K562 (cell line): ENCODE results near the gene SND1. TPM values are rescaled to one million over a fixed set of nuclear protein-coding genes. Genes with fewer than 3 reads are reported as not detected.

Experiments used
- C11orf30 ChIP-seq: fragments of 450-650 bp; IDR thresholded peaks from 2 replicates; pipeline ENCODE4 v1.6.1; 2016; ENCODE audit warnings: low read depth, mild to moderate bottlenecking
- HMBOX1 ChIP-seq: sonication (generic); IDR thresholded peaks from 2 replicates; pipeline ENCODE4 v1.6.1; 2016
- IFI16 ChIP-seq: fragments of 250-450 bp; sonication (Bioruptor Pico); IDR thresholded peaks from 2 replicates; pipeline ENCODE4 v2.1.2; 2022; ENCODE audit warnings: mild to moderate bottlenecking, inconsistent platforms
- KAT7 ChIP-seq: sonication (generic); formaldehyde crosslinking; IDR thresholded peaks from 2 replicates; pipeline ENCODE4 v1.8.0; 2022; ENCODE audit warnings: missing genetic modification reagents, mild to moderate bottlenecking, borderline replicate concordance
- MEF2A ChIP-seq: IDR thresholded peaks from 2 replicates; pipeline ENCODE4 v1.6.1; 2011; ENCODE audit warnings: low read depth, mild to moderate bottlenecking, low read length, moderate library complexity; ENCODE audit not compliant: control insufficient read depth
- NCOA2 ChIP-seq, 2 experiments: fragments of 450-650 bp; IDR thresholded peaks; 2 replicates each; pipeline ENCODE4 v1.6.1; 2018; ENCODE audit warnings: mild to moderate bottlenecking in 2 of 2, moderate library complexity in 1 of 2; ENCODE audit not compliant: partially characterized antibody in 2 of 2
- NKRF ChIP-seq: fragments of 450-650 bp; IDR thresholded peaks from 2 replicates; pipeline ENCODE4 v1.6.1; 2016; ENCODE audit warnings: borderline replicate concordance
- NRF1 ChIP-seq, 2 experiments: fragments of 450-650 bp; IDR thresholded peaks in 1 of 2; conservative IDR thresholded peaks in 1 of 2; 2 replicates each; pipeline ENCODE4 v1.6.1; 2014; ENCODE audit warnings: mild to moderate bottlenecking in 2 of 2
- OTX1 ChIP-seq: fragments of 450-650 bp; formaldehyde crosslinking; IDR thresholded peaks from 2 replicates; pipeline ENCODE4 v1.4.0; 2022; ENCODE audit warnings: mild to moderate bottlenecking
- PHB2 ChIP-seq: fragments of 450-650 bp; IDR thresholded peaks from 2 replicates; pipeline ENCODE4 v1.6.1; 2017; ENCODE audit warnings: low read depth
- TARDBP ChIP-seq: fragments of 450-650 bp; IDR thresholded peaks from 2 replicates; pipeline ENCODE4 v1.6.1; 2016
- ZFP91 ChIP-seq: sonication (generic); formaldehyde crosslinking; IDR thresholded peaks from 2 replicates; pipeline ENCODE4 v1.8.0; 2022; ENCODE audit warnings: mild to moderate bottlenecking, missing genetic modification reagents
- ZNF24 ChIP-seq: fragments of 450-650 bp; IDR thresholded peaks from 2 replicates; pipeline ENCODE4 v1.6.1; 2016
- ZNF561 ChIP-seq: fragments of 450-650 bp; formaldehyde crosslinking; conservative IDR thresholded peaks from 2 replicates; pipeline ENCODE4 v1.4.0; 2020; ENCODE audit warnings: mild to moderate bottlenecking, moderate library complexity
- polyA plus RNA-seq, 8 experiments: library from polyadenylated mRNA; depleted of rRNA in 4 of 8; stranded (reverse) in 5 of 8; unstranded in 3 of 8; fragments of >200 nt; fragmentation: Nextera tagmentation in 2 of 8; fragmentation: Illumina TruSeq in 1 of 8; extraction: Ambion mirVana in 2 of 8; extraction: Trizol in 1 of 8; gene quantifications; 2 replicates each; pipeline versions ENCODE4 v1.2.1 to v1.2.3, GENCODE V29; 2011 to 2014; ENCODE audit warnings: inconsistent platforms in 1 of 8, missing spikeins in 1 of 8
- total RNA-seq, 7 experiments: library from RNA; depleted of rRNA in 6 of 7; stranded (reverse); fragments of >200 nt in 6 of 7; fragmentation: Illumina TruSeq in 2 of 7; extraction: Trizol in 2 of 7; gene quantifications; 2 replicates each; pipeline versions ENCODE4 v1.2.1 to v1.2.3, GENCODE V29; 2011 to 2021; ENCODE audit warnings: low replicate concordance in 1 of 7
- TF ChIP-seq, protein P1 (sequence below), 2 experiments: fragments of 450-650 bp in 1 of 2; sonication (generic) in 1 of 2; formaldehyde crosslinking in 1 of 2; IDR thresholded peaks in 1 of 2; conservative IDR thresholded peaks in 1 of 2; 2 replicates each; pipeline versions ENCODE4 v1.6.1 to v1.8.1; 2016 to 2023; ENCODE audit warnings: mild to moderate bottlenecking in 2 of 2, moderate library complexity in 2 of 2, inconsistent platforms in 1 of 2, missing genetic modification reagents in 1 of 2

The SND1 gene
- total and polyA plus RNA-seq, 9 of the 15 experiments (the other 6 are each of a cell fraction or from before 2014, with no cell fraction given): 46.5 to 307 (median 191) TPM

GRCh38 chr7:127837816-127838410 lies 185.9 kb downstream of the SND1 start (continued):
- TF ChIP-seq ZNF561 (CRISPR knock-in tag): peak; percentile 93
- peak; percentile 67; the same call in 1 of the 2 replicates for TF ChIP-seq MEF2A
- TF ChIP-seq NKRF: peak; percentile 34; the same call in 1 of the 2 replicates
- 0 out of 2 replicates have a peak, but pooled peaks have one; percentile 14 for TF ChIP-seq C11orf30
- 0 out of 2 replicates have a peak, but pooled peaks have one; percentile 70 for TF ChIP-seq KAT7 (CRISPR knock-in tag)
- TF ChIP-seq NCOA2 (IDR thresholded peaks at IDR 0.05; ENCODE audit: partially characterized antibody in 2 of 2): peak in 1 of 2 experiments; percentile 6
- peak; percentile 41; the same call in 1 of the 2 replicates for TF ChIP-seq ZFP91 (CRISPR knock-in tag)
- peak; percentile 78; the same call in 1 of the 2 replicates for TF ChIP-seq ZNF24
- TF ChIP-seq NRF1 (conservative IDR thresholded peaks at IDR 0.05 in 1 of 2, IDR thresholded peaks at IDR 0.05 in 1 of 2): 0 out of 4 replicates have a peak, but pooled peaks have one; percentile 2 to 14
- TF ChIP-seq IFI16 (CRISPR knock-in tag): 0 out of 2 replicates have a peak, but pooled peaks have one; percentile 23
- TF ChIP-seq, protein P1, sequence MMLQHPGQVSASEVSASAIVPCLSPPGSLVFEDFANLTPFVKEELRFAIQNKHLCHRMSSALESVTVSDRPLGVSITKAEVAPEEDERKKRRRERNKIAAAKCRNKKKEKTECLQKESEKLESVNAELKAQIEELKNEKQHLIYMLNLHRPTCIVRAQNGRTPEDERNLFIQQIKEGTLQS (IDR thresholded peaks at IDR 0.05): peak; percentile 98
- TF ChIP-seq, protein P1 (CRISPR knock-in tag; conservative IDR thresholded peaks at IDR 0.05): peak; percentile 96
- peak; percentile 76; the same call in 1 of the 2 replicates for TF ChIP-seq PHB2
- peak; percentile 44; the same call in 1 of the 2 replicates for TF ChIP-seq OTX1 (CRISPR knock-in tag)
- TF ChIP-seq HMBOX1: peak; percentile 89
- peak; percentile 64; the same call in 1 of the 2 replicates for TF ChIP-seq TARDBP
